Tibial artery (tissue), 4 donors: ENCODE results near the gene DBH.
A peak's percentile ranks its signal among the peaks of the same experiment; 100 is the strongest.

Source experiments
- DNase-seq, 2 donors: peaks; one replicate each; pipeline ENCODE4 v3.0.0-alpha.2; 2019
- H3K27ac ChIP-seq, 2 donors: fragments of 200-600 bp; sonication (generic) in 1 of 2; 1 replicate in 1 of 2; 2 replicates in 1 of 2; pipeline ENCODE4 v1.5.1; 2018 to 2019; ENCODE audit warnings: mild to moderate bottlenecking in 1 of 2
- H3K27me3 ChIP-seq, 2 donors: fragments of 200-600 bp; sonication (generic) in 1 of 2; one replicate each; pipeline versions ENCODE4 v1.5.1 to v1.6.0; 2016 to 2019
- H3K36me3 ChIP-seq, 3 donors: fragments of 200-600 bp; sonication (generic) in 2 of 3; one replicate each; pipeline ENCODE4 v1.5.1; 2016 to 2019; ENCODE audit warnings: mild to moderate bottlenecking in 2 of 3
- H3K4me1 ChIP-seq, 4 donors: fragments of 200-600 bp; sonication (generic) in 2 of 4; 1 replicate in 3 of 4; 2 replicates in 1 of 4; pipeline ENCODE4 v1.5.1; 2016 to 2019
- H3K4me3 ChIP-seq, 2 donors: fragments of 200-600 bp; sonication (generic) in 1 of 2; 1 replicate in 1 of 2; 2 replicates in 1 of 2; pipeline ENCODE4 v1.5.1; 2018 to 2019; ENCODE audit warnings: mild to moderate bottlenecking in 2 of 2
- H3K9me3 ChIP-seq, 3 donors: fragments of 200-600 bp; sonication (generic) in 1 of 3; one replicate each; pipeline ENCODE4 v1.5.1; 2016 to 2019
- intact Hi-C: fragments of 100-400 bp; cut with DNase I; formaldehyde crosslinking; loops from one replicate; pipeline ENCODE4 v1.15.0; 2023; ENCODE audit warnings: low total_unique reads
- TF ChIP-seq, protein P1 (sequence below), 2 experiments: fragments of 200-600 bp in 1 of 2; fragments of 450-650 bp in 1 of 2; IDR thresholded peaks; one replicate each; pipeline ENCODE4 v1.5.1; 2017 to 2019; ENCODE audit warnings: antibody characterized with exemption in 2 of 2, mild to moderate bottlenecking in 1 of 2, moderate library complexity in 1 of 2

DBH gene

DNA sequence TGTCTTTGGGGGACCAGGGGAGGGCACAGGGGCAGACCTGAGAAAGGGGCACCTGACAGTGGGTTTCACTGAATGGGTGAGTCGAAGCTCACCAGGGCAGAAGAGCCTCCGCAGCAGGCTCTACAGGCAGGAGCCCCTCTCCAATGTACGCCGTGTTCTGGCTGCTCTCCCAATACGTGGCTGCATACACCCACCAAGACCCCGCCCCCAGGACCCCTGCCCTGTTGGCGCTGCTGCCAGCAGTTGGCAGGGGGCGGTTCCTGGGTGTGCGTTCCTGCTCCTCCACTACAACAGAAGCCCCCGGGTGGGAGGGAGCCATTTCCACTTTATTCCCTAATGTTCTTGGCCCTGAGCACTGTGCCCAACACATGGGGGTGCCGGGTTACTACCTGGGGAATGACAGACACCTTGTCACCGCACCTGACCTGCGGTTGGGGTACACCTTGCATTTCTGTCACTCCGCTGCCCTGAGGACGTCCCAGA is 71.6 kb downstream of the DBH start:
- DNase-seq, result peak in 1 of 2 donors; percentile 51
- H3K27ac ChIP-seq, result no peak overlapping the region
- no peaks in the 10 kb centered on the region for H3K36me3 ChIP-seq
- H3K9me3 ChIP-seq, result no peaks in the 10 kb centered on the region
- peaks cover 0 to 10% (median 1%) of the 10 kb centered on the region in 4 donors for H3K4me1 ChIP-seq
- H3K27me3 ChIP-seq, result peaks cover 0 to 49% of the 10 kb centered on the region in 2 donors
- TF ChIP-seq, protein P1, sequence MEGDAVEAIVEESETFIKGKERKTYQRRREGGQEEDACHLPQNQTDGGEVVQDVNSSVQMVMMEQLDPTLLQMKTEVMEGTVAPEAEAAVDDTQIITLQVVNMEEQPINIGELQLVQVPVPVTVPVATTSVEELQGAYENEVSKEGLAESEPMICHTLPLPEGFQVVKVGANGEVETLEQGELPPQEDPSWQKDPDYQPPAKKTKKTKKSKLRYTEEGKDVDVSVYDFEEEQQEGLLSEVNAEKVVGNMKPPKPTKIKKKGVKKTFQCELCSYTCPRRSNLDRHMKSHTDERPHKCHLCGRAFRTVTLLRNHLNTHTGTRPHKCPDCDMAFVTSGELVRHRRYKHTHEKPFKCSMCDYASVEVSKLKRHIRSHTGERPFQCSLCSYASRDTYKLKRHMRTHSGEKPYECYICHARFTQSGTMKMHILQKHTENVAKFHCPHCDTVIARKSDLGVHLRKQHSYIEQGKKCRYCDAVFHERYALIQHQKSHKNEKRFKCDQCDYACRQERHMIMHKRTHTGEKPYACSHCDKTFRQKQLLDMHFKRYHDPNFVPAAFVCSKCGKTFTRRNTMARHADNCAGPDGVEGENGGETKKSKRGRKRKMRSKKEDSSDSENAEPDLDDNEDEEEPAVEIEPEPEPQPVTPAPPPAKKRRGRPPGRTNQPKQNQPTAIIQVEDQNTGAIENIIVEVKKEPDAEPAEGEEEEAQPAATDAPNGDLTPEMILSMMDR (IDR thresholded peaks at IDR 0.05), result no peak
- H3K4me3 ChIP-seq, result no peak overlapping the region
- intact Hi-C loops, result no loop called here

DNA sequence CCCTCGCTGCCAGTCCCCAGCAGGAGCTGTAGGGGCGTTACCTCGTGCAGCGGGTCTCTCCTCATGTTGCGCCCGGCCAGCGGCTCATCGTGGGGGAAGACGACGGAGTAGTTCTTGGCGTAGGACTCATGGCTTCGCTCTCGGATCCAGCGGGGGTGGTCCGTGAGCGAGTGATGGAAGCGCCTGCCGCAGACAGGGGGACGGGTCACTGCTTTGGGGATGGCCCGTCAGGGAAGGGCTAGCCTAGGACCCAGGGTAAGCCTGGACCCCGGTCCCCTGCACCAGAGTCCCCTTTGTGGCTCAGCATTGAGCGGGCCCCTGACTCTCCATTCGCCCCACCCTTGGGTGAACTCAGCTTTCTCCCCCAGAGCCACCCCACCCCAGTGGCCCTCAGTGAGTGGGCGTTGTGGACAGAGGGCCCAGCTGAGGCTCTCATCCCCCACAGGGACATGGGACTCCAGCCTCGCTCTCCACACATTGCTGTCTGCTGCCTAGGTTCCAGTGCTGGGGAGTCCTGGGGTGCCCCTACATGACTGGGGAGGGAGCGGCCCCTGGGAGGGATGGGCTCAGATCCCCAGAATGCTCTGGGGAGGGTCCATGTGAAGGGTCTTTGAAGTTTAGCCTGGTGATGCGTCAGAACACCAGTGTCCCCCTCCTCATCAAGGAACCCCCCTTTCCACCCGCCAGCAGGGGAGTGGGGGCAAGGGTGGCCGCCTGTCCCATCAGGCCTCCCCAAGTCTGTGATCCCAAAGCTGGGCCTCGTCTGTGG is 72.3 kb downstream of the DBH start:
- H3K27ac ChIP-seq, result no peak overlapping the region
- TF ChIP-seq, protein P1 (IDR thresholded peaks at IDR 0.05), result no peak
- H3K4me1 ChIP-seq, result peaks cover 0 to 7% (median 0%) of the 10 kb centered on the region in 4 donors
- no peak overlapping the region for H3K4me3 ChIP-seq
- intact Hi-C loops, result no loop called here
- DNase-seq, result peak in 1 of 2 donors; percentile 50
- no peaks in the 10 kb centered on the region for H3K36me3 ChIP-seq
- peaks cover 0 to 49% of the 10 kb centered on the region in 2 donors for H3K27me3 ChIP-seq
- no peaks in the 10 kb centered on the region for H3K9me3 ChIP-seq
